SU-DHL-6 (cell line): Measurements from ENCODE around the gene NDUFB11.

Experiments
- CTCF ChIP-seq: fragments of 200-600 bp; sonication (generic); IDR thresholded peaks from one replicate; pipeline ENCODE4 v1.5.1; 2017; ENCODE audit warnings: antibody characterized with exemption, mild to moderate bottlenecking, low read length, moderate library complexity; ENCODE audit not compliant: insufficient read depth, poor library complexity, severe bottlenecking
- EZH2phosphoT487 ChIP-seq: fragments of 200-600 bp; sonication (generic), shearing (Covaris generic); conservative IDR thresholded peaks from 2 replicates; pipeline ENCODE4 v1.6.1; 2018; ENCODE audit warnings: mild to moderate bottlenecking, antibody characterized with exemption, low read length, moderate library complexity, mixed read lengths

- no peak for TF ChIP-seq CTCF
- TF ChIP-seq EZH2phosphoT487: no peak
Observed at GRCh38 chrX:47170861-47171692, 26.6 kb upstream of the NDUFB11 start.
